ENCODE data around the gene RNF115.

DNA sequence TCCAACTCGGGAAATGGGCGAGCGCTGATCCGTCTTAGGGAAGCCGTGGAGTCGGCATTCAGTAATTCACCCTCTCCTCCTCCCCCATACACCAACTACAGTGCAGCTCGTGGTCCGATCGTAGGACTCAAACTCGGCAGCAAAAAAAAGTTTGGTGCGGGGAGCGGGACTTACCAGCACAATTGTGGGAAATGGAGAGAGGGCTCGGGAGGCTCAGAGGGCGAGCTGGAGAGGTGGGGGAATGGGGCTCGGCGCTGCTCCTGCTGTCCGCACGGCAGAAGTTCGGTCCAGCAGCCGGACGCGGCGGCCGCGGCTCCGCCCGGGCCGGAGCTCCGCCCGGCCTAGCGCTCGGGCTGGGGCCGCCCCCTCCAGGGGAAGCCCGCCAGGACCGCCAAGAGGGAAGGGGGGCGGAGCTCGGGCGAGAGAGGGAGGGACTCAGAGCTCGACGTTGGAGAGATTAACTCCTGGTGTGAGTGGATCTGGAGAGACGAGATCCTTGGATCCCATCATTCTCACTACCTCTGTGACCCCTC, 35.7 kb upstream of the RNF115 start:
- TF ChIP-seq, protein P1, sequence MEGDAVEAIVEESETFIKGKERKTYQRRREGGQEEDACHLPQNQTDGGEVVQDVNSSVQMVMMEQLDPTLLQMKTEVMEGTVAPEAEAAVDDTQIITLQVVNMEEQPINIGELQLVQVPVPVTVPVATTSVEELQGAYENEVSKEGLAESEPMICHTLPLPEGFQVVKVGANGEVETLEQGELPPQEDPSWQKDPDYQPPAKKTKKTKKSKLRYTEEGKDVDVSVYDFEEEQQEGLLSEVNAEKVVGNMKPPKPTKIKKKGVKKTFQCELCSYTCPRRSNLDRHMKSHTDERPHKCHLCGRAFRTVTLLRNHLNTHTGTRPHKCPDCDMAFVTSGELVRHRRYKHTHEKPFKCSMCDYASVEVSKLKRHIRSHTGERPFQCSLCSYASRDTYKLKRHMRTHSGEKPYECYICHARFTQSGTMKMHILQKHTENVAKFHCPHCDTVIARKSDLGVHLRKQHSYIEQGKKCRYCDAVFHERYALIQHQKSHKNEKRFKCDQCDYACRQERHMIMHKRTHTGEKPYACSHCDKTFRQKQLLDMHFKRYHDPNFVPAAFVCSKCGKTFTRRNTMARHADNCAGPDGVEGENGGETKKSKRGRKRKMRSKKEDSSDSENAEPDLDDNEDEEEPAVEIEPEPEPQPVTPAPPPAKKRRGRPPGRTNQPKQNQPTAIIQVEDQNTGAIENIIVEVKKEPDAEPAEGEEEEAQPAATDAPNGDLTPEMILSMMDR (IDR thresholded peaks at IDR 0.05), result peak in 2 of 6 experiments; percentile 11 to 27
- peak; percentile 45 to 77 for TF ChIP-seq POLR2A (IDR thresholded peaks at IDR 0.05)
